Fibroblast of skin of left biceps (primary cell): ENCODE measurements around the gene LRRC8C.
"Not testable (repeated sequence)": the region's sequence is repeated elsewhere in the genome, so short reads cannot be mapped to it uniquely, and the experiment has no call there.

Experiments
- DNase-seq, 2 experiments: peaks; one replicate each; pipeline ENCODE4 v3.0.0-alpha.2; 2013; ENCODE audit warnings: low read depth in 2 of 2

The LRRC8C gene

GRCh38 chr1:89607586-89608318, 25.2 kb upstream of the LRRC8C start:
- no peak for DNase-seq

- DNase-seq = no peak
These were observed 24.5 kb upstream of the LRRC8C start for GRCh38 chr1:89608319-89608983.

DNA sequence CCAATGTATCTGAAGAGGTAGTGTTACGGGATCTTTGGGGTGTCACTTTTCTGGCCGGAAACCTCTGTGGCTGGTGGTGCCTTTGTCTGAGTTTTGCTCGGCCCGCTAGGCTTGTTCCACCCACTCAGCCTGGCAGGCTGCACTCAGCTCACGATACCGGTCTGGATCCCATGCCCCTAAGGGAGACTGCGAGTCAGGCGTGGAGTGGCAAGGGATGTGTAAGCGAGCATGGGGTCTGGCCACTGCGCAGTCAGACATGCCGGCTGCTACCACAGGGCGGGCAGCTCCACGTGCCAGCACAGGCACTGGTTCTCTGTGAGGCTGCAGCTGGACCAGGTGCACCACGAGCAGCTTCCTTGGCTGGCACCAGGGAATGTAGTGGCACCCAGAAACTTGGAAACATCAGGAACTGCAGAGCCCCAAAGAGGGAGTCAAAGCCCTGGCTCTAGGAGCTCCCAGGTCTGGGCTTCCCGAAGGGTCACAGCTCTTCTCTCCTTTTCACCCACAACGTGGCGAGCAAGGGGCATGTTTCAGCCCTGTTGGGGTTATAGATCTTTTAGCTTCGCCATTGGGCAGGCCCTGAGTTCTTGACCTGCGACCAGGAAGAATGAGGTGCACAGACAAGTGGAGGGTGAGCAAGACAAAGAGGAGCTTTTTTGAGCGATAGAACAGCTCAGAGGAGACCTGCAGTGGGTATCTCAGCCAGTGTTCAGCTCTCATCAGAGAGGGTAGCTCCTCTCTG, 23.8 kb upstream of the LRRC8C start:
- DNase-seq = no peak

- no peak for DNase-seq
These were observed 23.0 kb upstream of the LRRC8C start for GRCh38 chr1:89609781-89610456.

- no peak for DNase-seq
These were observed 22.4 kb upstream of the LRRC8C start for GRCh38 chr1:89610457-89611011.

- DNase-seq = no peak
These were observed 21.2 kb upstream of the LRRC8C start for GRCh38 chr1:89611721-89612120.

DNA sequence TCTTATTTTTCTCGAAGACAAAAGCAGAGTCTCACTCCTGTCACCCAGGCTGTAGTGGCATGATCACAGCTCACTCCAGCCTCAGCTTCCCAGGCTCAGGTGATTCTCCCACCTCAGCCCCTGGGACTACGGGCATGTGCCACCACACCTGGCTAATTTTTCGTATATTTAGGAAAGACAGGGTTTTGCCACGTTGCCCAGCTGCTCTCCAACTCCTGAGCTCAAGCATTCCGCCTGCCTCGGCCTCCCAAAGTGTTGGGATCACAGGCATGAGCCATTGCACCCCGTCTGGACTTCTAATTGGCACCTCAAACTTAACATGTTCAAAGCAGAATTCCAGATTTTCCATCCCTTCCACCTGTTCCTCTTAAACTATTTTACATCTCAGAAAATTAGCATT, 19.0 kb upstream of the LRRC8C start:
- no peak for DNase-seq

DNA sequence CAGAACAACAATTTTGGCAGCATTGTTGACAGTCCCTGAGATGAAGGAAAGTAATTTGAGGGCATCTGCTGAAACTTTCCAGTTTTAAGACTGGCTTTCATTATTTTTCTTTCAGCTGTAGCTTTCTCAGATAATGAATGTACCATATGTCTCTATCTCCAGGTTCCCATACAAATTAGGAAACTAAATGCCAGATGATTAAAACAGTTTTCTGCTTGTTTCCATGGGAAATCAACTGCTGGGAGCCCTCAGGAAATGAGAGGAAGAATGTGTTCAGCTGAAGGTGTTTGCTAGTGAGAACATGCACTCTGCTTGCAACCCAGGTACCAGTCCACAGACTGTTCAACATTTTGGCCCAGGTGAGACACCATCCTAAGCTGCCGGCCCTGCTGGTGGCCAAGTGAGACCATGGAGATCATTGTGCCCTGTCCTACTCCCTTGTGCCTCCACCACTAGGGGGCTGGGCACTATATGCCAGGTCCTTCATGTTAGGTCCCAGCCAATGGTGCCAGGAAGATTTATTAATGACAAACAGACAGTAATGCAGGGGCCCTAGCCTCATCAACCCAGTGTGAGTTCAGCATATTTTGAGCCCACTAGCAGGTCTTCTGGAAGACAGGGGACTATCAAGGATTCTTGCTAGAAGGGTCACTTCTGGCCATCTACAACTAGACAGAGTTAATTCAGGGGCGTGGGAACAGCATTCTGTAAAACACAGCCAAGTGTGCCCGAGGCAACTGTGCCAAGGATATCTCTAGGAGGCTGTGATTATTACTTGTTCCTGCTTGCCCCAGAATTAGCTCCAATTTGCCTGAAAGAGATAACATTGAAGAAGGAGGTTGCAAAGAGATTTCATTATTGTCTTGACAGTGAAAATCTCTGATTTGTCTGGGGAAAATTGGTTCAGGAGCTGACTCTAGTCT, 17.0 kb upstream of the LRRC8C start:
- DNase-seq = no peak

DNA sequence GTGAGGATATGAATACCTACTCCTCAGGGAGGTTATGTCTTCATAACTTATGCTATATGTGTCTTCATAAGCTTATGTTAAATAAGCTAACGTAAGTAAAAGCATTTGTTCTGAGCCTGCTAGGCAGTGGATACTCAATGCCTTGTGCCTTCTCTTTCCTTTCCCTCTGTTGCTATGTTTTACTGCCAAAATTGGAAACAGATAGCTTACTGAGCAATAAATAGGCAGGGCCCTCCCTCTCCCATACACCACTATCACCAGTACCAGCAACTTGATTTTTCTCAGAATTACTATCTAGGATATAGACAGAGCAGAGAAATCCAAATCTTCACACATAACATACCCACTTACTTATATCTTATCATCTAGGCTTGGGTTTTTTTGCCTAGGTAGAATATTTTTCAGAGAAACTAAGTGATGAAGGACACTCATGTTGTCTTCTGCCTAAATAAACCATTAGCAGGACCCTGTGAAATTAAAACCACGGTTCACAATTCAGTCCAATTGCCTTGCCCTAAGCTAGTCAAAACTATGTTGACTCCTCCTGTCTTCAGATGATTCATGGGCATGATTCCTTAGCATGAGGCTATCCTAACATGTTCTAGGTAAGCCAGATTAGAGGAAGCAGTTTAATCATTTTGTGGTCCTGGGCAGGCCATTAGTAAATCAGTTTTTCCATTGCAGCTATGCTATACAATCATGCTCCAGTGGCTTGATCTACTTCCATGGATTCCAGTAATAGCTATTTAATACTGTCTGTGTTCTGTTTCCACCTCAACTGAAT, 15.9 kb upstream of the LRRC8C start:
- no peak for DNase-seq

DNA sequence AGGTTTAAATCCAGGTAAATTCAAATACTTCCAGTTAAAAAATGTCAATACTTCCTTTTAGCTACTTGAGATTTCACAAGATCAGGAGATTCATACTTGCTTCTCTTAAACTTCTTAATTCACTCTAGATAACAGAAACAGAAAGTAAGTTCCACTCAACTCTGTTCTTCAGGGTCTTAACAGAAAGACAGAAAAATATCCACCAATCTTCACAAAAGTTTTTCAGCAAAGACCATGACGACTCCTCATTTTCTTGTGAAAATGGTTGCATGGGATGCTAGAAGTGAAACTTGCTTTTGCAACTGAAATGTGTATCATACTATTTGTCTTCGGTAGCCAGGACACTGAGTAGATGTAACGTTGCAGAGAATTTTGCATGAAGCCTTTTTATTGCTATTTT, 12.3 kb upstream of the LRRC8C start:
- DNase-seq = no peak

DNA sequence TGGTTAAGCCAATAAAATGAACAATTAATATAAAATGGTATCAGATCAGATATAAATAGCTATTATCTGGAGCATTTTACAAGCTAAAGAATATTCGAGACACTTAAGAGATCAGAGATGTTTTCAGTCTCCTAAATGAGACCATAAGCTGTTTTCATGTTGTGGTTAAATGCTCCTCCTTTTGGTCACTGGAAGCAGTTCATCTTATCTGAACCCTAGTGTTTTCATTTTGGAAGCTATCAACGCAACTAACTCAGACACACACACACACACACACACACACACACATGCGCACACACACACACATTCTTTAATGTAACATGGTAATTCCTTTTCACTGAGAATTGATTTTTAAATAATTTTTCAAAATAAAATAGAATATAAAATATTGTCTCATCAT, 10.0 kb upstream of the LRRC8C start:
- DNase-seq = no peak

GRCh38 chr1:89624314-89624713, 8.6 kb upstream of the LRRC8C start:
- DNase-seq = no peak

DNA sequence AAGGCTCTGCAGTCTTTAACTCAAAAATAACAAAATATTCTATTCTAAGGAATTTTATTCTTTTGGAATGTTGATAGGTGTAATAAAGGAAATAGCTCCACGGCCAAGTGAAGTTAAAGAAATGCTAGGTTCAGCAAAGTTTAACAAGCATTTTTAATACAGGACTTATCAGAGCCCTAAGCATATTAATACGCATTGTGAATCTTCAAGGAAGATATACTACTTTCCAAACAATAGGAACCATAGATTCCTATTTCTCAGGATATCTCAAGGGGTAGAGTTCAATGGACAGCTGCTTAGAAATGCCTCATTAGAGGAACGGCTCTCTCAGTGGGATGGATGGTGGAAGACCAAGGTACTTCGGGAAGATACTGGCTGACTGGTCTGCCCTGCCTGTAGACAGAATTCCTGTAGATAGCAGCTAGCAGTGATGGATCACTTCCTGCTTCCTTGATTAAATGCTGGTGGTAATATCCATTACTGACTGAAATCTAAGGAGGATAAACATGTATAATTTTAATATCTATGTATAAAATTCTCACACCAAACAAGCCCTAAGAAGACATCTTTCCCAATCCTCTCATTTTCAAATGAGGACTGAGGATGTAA, 8.1 kb upstream of the LRRC8C start:
- DNase-seq = no peak

- no peak for DNase-seq
These were observed 5.3 kb upstream of the LRRC8C start for GRCh38 chr1:89627596-89627962.

- DNase-seq = no peak
These were observed 3.8 kb upstream of the LRRC8C start for GRCh38 chr1:89629146-89629545.

GRCh38 chr1:89629600-89629999, 3.3 kb upstream of the LRRC8C start:
- not testable (repeated sequence) for DNase-seq

DNA sequence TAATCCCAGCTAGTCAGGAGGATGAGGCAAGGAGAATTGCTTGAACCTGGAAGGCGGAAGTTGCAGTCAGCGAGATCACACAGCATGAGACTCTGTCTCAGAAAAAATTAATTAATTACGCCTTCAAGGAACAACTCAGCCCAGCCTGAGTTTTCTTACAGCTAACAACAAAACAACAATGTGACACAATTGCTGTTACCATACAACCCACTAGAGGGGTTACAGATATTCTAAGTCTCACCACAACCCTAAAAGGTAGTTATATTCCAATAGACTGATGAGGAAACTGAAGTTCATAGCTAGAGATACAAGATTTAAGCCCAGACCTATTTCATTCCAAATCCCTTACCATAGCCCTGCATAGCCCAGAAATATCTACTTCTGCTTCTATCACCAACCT, 2.9 kb upstream of the LRRC8C start:
- DNase-seq = no peak

GRCh38 chr1:89631816-89632656, 884 bp upstream of the LRRC8C start:
- no peak for DNase-seq
